CD4-positive, CD25-positive, alpha-beta regulatory T cell (primary cell): ENCODE data around the gene PYGL. TPM values are rescaled to one million over a fixed set of nuclear protein-coding genes. Genes with fewer than 3 reads are reported as not detected.
"Not testable (repeated sequence)": the region's sequence is repeated elsewhere in the genome, so short reads cannot be mapped to it uniquely, and the experiment has no call there.

Source experiments
- ATAC-seq, 2 donors: fragments of 150-1000 bp; cut with Tn5 transposase; one replicate each; pipeline ENCODE4 v1.10.0; 2021; ENCODE audit warnings: low read depth in 2 of 2, moderate number of reproducible peaks in 2 of 2, moderate library complexity in 1 of 2
- DNase-seq, 3 donors: peaks; one replicate each; pipeline versions ENCODE4 v3.0.0 to v3.0.0-alpha.2; 2012 to 2022; ENCODE audit warnings: mixed read lengths in 1 of 3
- H3K27ac ChIP-seq: one replicate; pipeline ENCODE4 v1.7.0; 2013; ENCODE audit warnings: mild to moderate bottlenecking, low read length; ENCODE audit not compliant: insufficient read depth, poor library complexity, severe bottlenecking
- H3K27me3 ChIP-seq: one replicate; pipeline ENCODE4 v1.7.0; 2013; ENCODE audit warnings: low read length; ENCODE audit not compliant: control insufficient read depth, insufficient read depth
- H3K36me3 ChIP-seq: one replicate; pipeline ENCODE4 v1.7.0; 2013; ENCODE audit warnings: mild to moderate bottlenecking, low read length, moderate library complexity; ENCODE audit not compliant: control insufficient read depth, insufficient read depth
- H3K4me1 ChIP-seq: 2 replicates; pipeline ENCODE4 v1.7.0; 2013; ENCODE audit warnings: mild to moderate bottlenecking, low read length; ENCODE audit not compliant: insufficient read depth, control insufficient read depth, poor library complexity, severe bottlenecking
- H3K4me3 ChIP-seq: one replicate; pipeline ENCODE4 v1.7.0; 2013; ENCODE audit warnings: low read depth, mild to moderate bottlenecking, low read length, moderate library complexity
- H3K9me3 ChIP-seq, 2 experiments: 1 replicate in 1 of 2; 2 replicates in 1 of 2; pipeline ENCODE4 v1.7.0; 2013; ENCODE audit warnings: low read length in 2 of 2, mild to moderate bottlenecking in 1 of 2, moderate library complexity in 1 of 2; ENCODE audit not compliant: control insufficient read depth in 2 of 2
- H3K27ac Mint-ChIP-seq, 3 donors: one replicate each; pipeline ENCODE4 v1.8.0; 2020 to 2022; ENCODE audit warnings: mild to moderate bottlenecking in 3 of 3, mixed read lengths in 3 of 3, moderate library complexity in 2 of 3
- H3K27me3 Mint-ChIP-seq: one replicate; pipeline ENCODE4 v1.8.0; 2022; ENCODE audit warnings: mild to moderate bottlenecking, mixed read lengths
- H3K36me3 Mint-ChIP-seq: one replicate; pipeline ENCODE4 v1.8.0; 2020; ENCODE audit warnings: mixed read lengths
- H3K4me1 Mint-ChIP-seq, 4 donors: one replicate each; pipeline ENCODE4 v1.8.0; 2020 to 2022; ENCODE audit warnings: mixed read lengths in 4 of 4, mild to moderate bottlenecking in 1 of 4
- H3K4me3 Mint-ChIP-seq, 4 donors: one replicate each; pipeline ENCODE4 v1.8.0; 2020 to 2022; ENCODE audit warnings: mild to moderate bottlenecking in 4 of 4, mixed read lengths in 4 of 4, moderate library complexity in 3 of 4
- H3K9me3 Mint-ChIP-seq, 7 donors: one replicate each; pipeline ENCODE4 v1.8.0; 2020 to 2022; ENCODE audit warnings: mixed read lengths in 7 of 7, mild to moderate bottlenecking in 3 of 7, moderate library complexity in 2 of 7
- polyA plus RNA-seq, 4 donors: library from polyadenylated mRNA; unstranded; fragments of 300-500 nt; fragmentation: Illumina TruSeq; gene quantifications; one replicate each; pipeline ENCODE4 v1.2.3, GENCODE V29; 2021
- total RNA-seq: library from RNA; stranded (reverse); gene quantifications from one replicate; pipeline ENCODE4 v1.2.3, GENCODE V29; 2022

Gene PYGL
- total and polyA plus RNA-seq, 5 donors from 2014 or later = 0.15 to 1.3 TPM; not detected in 3

DNA sequence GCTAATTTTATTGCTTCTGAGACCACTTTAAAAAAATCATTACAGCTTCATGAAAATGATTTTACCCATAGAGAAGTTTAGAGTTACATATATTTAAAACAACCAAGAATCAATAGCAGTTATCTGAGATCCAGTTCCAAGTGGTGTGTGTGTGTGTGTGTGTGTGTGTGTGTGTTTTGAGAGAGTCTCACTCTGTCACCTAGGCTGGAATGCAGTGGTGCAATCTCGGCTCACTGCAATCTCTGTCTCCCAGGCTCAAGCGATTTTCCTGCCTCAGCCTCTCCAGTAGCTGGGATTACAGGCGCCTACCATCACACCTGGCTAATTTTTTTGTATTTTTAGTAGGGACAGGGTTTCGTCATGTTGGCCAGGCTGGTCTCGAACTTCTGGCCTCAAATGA, 24.8 kb downstream of the PYGL start:
- not testable (repeated sequence) for ATAC-seq, H3K9me3 Mint-ChIP-seq, H3K27ac Mint-ChIP-seq, H3K4me1 ChIP-seq, H3K27ac ChIP-seq, H3K4me3 ChIP-seq, DNase-seq, H3K27me3 ChIP-seq, H3K9me3 ChIP-seq, H3K36me3 Mint-ChIP-seq, H3K4me3 Mint-ChIP-seq, H3K4me1 Mint-ChIP-seq, H3K36me3 ChIP-seq
- peaks cover 23% of the 10 kb centered on the region for H3K27me3 Mint-ChIP-seq

DNA sequence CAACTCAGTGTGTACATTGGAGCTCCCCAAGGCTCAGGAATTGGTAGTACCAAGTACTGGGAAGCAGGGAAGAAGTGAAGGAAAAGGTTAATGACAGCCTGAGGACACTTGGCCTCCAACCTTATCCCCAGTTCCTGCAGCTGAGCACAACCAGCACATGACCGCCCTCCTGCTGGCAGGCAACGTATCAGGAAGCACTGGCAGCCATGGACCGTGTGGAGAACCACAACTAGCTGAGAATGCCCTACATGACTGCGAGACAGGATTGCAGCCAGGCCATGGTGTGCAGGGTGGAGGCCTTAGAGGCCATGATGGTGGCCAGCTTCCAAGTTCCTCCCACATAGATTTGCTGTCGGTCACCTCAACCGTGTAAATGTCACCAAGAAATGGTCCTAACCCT, 26.8 kb downstream of the PYGL start:
- no peak overlapping the region for H3K4me3 ChIP-seq
- H3K36me3 ChIP-seq = no peaks in the 10 kb centered on the region
- no peaks in the 10 kb centered on the region for H3K9me3 ChIP-seq
- H3K9me3 Mint-ChIP-seq = no peaks in the 10 kb centered on the region
- no peak overlapping the region for H3K27ac ChIP-seq
- no peaks in the 10 kb centered on the region for H3K27me3 ChIP-seq
- H3K4me1 ChIP-seq = no peaks in the 10 kb centered on the region
- no peak for ATAC-seq
- no peak overlapping the region for H3K27ac Mint-ChIP-seq
- H3K27me3 Mint-ChIP-seq = peaks cover 24% of the 10 kb centered on the region
- no peaks in the 10 kb centered on the region for H3K36me3 Mint-ChIP-seq
- no peaks in the 10 kb centered on the region for H3K4me1 Mint-ChIP-seq
- no peak overlapping the region for H3K4me3 Mint-ChIP-seq
- DNase-seq = no peak

DNA sequence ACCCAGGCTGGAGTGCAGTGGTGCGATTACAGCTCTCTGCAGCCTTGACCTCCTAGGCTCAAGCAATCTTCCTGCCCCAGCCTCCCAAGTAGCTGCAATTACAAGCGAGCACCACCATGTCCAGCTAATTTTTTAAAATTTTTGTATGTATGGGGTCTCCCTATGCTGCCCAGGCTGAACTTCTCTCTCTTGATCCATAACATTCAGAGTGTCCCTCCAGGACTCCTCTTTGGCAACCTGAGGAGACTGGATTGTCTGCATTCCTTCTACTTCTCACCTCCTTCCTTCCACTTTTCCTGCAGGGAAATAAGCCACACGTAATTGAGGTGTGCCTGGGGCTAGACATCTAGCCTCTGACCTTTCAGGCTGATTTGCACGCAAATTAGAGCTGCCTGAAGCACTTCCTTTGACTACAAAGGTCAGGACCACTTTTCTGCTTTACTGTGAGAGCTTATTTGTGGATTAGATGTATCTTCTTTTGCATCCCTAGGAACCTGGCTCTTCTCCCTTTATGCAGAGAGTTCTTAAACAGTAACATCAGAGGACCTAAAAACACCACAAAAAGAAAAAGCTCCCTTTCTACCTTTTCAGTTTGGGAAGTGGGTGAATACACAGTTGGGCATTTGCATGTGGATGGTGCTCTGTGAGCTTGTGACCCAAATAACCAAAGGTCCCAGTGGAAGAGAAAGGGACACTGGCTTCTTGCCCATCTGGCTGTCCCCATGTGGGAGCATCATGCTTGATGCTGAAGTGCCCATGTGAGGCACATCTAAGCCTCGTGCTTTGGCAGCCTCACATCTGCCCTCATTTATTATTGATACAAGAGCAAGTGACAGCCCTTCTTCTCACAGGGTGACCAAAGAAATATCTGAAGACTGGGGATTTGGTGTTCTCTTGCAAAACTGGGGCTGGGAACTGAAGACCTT, 33.5 kb downstream of the PYGL start:
- no peaks in the 10 kb centered on the region for H3K4me1 ChIP-seq
- no peak for ATAC-seq

DNA sequence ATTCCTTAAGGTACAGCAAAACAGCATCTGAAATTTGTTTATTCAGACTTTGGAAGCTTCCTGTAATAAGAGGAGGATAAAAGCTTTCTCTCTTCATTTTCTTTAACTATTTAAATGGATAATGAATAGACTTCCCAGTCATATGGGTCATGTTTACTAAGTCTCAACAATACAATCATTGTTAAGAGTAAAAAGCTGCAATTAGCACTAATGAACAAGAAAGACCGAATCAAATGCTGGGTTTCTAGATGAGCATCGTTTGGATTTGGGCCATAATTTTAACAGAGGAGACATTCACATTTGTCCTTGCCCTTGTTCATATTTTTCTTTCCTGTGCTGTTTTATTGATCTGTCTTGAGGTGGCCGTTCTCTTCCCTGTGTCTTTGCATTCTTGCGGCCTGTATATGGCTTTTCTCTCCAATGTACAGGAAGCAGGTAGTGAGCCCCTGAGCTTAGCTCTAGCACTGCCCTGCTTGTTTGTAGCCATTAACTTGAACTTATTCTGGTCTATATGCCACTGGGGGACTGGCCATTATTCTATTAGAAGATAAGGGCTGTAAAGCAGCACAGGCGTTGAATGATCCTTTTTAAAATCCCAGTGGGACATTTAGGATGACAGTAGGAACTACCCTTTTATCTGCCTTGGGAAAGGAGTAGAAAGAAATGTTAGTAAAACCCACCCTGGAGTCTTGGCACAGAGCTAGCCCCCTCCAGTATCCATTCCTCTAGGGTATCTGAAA, 37.8 kb downstream of the PYGL start:
- H3K27me3 Mint-ChIP-seq = peaks cover 39% of the 10 kb centered on the region
- no peaks in the 10 kb centered on the region for H3K4me1 Mint-ChIP-seq
- Histone ChIP-seq H3K27ac (no peak overlapping the region), H3K27me3 (peaks cover 2% of the 10 kb centered on the region), H3K36me3 (no peaks in the 10 kb centered on the region), H3K4me1 (no peaks in the 10 kb centered on the region), H3K4me3 (no peak overlapping the region), H3K9me3 (peaks cover 0 to 7% of the 10 kb centered on the region in 2 experiments)
- H3K9me3 Mint-ChIP-seq = peaks cover 0 to 5% (median 0%) of the 10 kb centered on the region in 7 donors
- DNase-seq (no peak), ATAC-seq (no peak)
- H3K36me3 Mint-ChIP-seq = peaks cover 3% of the 10 kb centered on the region
- H3K27ac Mint-ChIP-seq = no peak overlapping the region
- no peak overlapping the region for H3K4me3 Mint-ChIP-seq

More for the DNA sequence above, 33.5 kb downstream of the PYGL start:
- no peaks in the 10 kb centered on the region for H3K4me1 Mint-ChIP-seq
- H3K4me3 Mint-ChIP-seq = no peak overlapping the region
- no peak overlapping the region for H3K27ac Mint-ChIP-seq
- peaks cover 0 to 3% (median 0%) of the 10 kb centered on the region in 7 donors for H3K9me3 Mint-ChIP-seq
- no peaks in the 10 kb centered on the region for H3K36me3 Mint-ChIP-seq
- Histone ChIP-seq H3K9me3 (no peaks in the 10 kb centered on the region), H3K36me3 (no peaks in the 10 kb centered on the region), H3K4me3 (no peak overlapping the region), H3K27ac (no peak overlapping the region), H3K27me3 (peaks cover under 1% of the 10 kb centered on the region)
- no peak for DNase-seq
- H3K27me3 Mint-ChIP-seq = peaks cover 33% of the 10 kb centered on the region

DNA sequence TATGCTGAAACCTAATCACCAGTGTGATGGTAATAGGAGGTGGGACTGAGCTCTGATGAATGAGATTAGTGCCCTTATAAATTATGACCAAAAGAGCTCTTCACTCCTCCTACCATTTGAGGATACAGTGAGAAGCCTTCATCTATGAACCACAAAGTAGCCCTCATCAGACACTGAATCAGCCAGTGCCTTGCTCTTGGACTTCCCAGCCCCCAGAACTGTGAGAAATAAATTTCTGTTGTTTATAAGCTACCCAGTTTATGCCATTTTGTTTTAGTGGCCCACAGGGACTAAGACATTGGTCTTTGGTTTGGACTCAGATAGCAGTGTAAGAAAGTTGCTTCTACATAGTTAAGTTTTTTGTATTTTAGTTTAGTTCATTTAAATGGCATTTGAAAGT, 39.6 kb downstream of the PYGL start:
- DNase-seq (no peak), ATAC-seq (no peak)
- Mint-ChIP-seq H3K4me3 (no peak overlapping the region), H3K4me1 (no peaks in the 10 kb centered on the region), H3K27me3 (peaks cover 22% of the 10 kb centered on the region), H3K9me3 (peaks cover 0 to 5% (median 0%) of the 10 kb centered on the region in 7 donors), H3K36me3 (peaks cover 3% of the 10 kb centered on the region), H3K27ac (no peak overlapping the region)
- H3K27ac ChIP-seq = no peak overlapping the region
- no peaks in the 10 kb centered on the region for H3K4me1 ChIP-seq
- H3K27me3 ChIP-seq = peaks cover 2% of the 10 kb centered on the region
- peaks cover 0 to 7% of the 10 kb centered on the region in 2 experiments for H3K9me3 ChIP-seq
- H3K4me3 ChIP-seq = no peak overlapping the region
- no peaks in the 10 kb centered on the region for H3K36me3 ChIP-seq

DNA sequence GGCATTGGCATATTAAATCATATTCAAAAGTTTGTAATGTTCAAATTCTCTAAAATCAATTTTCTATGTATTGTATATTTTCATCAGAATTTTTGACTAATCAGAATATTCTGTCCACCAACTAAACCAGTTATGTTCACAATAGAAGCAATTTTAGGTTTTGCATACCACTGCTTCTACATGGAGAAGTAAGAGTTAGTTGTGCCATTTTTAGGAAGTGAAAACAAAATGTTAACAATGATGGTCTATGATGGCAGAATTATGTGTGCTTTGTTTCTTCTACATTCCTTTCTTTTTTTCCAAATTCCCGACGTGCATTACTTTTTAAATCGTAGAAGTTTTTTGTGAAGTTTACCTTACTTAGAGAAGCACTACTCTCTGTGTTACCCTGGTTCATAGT, 42.9 kb downstream of the PYGL start:
- H3K36me3 Mint-ChIP-seq = peaks cover 3% of the 10 kb centered on the region
- Histone ChIP-seq H3K27me3 (peaks cover 7% of the 10 kb centered on the region), H3K9me3 (peaks cover 0 to 7% of the 10 kb centered on the region in 2 experiments), H3K4me3 (no peak overlapping the region), H3K4me1 (no peaks in the 10 kb centered on the region), H3K27ac (no peak overlapping the region), H3K36me3 (no peaks in the 10 kb centered on the region)
- no peak for DNase-seq
- no peaks in the 10 kb centered on the region for H3K4me1 Mint-ChIP-seq
- H3K9me3 Mint-ChIP-seq = peaks cover 0 to 5% (median 0%) of the 10 kb centered on the region in 7 donors
- H3K27ac Mint-ChIP-seq = no peak overlapping the region
- ATAC-seq = no peak
- peaks cover 29% of the 10 kb centered on the region for H3K27me3 Mint-ChIP-seq
- no peak overlapping the region for H3K4me3 Mint-ChIP-seq

DNA sequence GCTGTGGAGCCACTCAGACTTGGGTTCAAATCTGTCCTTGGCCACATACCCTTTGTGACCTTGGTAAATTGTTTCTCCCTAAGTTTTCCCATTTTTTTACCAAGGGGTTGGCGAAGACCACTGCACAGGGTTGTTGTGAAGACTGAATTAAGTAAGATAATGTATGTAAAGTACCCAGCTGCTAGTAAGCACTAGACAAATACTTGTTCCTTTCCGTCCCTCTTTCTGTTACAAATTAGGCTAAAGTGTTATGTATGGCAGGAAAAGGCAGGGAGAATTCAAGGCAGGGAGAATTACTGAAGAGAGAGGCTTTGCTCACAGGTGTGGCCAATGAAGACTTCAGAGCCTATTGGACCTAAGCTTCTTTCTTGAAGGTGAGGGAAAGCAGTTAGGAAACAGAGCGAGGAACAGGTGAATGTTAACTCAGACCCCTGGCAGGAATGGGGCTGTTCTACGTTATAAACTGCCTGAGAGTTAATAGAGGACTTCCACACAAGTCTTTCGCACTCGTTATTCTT, 46.6 kb downstream of the PYGL start:
- Mint-ChIP-seq H3K36me3 (no peaks in the 10 kb centered on the region), H3K4me3 (no peak overlapping the region), H3K27me3 (peaks cover 20% of the 10 kb centered on the region), H3K4me1 (no peaks in the 10 kb centered on the region), H3K9me3 (peaks cover 0 to 2% (median 0%) of the 10 kb centered on the region in 7 donors), H3K27ac (no peak overlapping the region)
- Histone ChIP-seq H3K4me1 (no peaks in the 10 kb centered on the region), H3K4me3 (no peak overlapping the region), H3K9me3 (no peaks in the 10 kb centered on the region), H3K27me3 (peaks cover 5% of the 10 kb centered on the region), H3K36me3 (no peaks in the 10 kb centered on the region), H3K27ac (no peak overlapping the region)
- no peak for DNase-seq
- ATAC-seq = no peak
